Parathyroid adenoma (tissue), 2 donors: ENCODE results near the gene COL11A1.

Experiments used
- H2AFZ ChIP-seq: fragments of 300-600 bp; sonication (generic); one replicate; pipeline ENCODE4 v1.7.0; 2017; ENCODE audit warnings: antibody characterized with exemption, mild to moderate bottlenecking
- H3K27ac ChIP-seq: fragments of 300-600 bp; sonication (generic); one replicate; pipeline ENCODE4 v1.7.0; 2017
- H3K27me3 ChIP-seq: fragments of 300-600 bp; sonication (generic); one replicate; pipeline ENCODE4 v1.7.0; 2017; ENCODE audit warnings: low read length; ENCODE audit not compliant: control insufficient read depth, insufficient read depth
- H3K36me3 ChIP-seq: fragments of 300-600 bp; sonication (generic); one replicate; pipeline ENCODE4 v1.7.0; 2017; ENCODE audit warnings: low read length; ENCODE audit not compliant: control insufficient read depth, insufficient read depth
- H3K4me1 ChIP-seq: fragments of 300-600 bp; sonication (generic); one replicate; pipeline ENCODE4 v1.7.0; 2017; ENCODE audit warnings: control low read depth
- H3K4me2 ChIP-seq: fragments of 300-600 bp; sonication (generic); one replicate; pipeline ENCODE4 v1.7.0; 2017; ENCODE audit warnings: low read length
- H3K4me3 ChIP-seq: fragments of 300-600 bp; sonication (generic); one replicate; pipeline ENCODE4 v1.7.0; 2017; ENCODE audit warnings: low read depth, low read length
- H3K79me2 ChIP-seq: fragments of 300-600 bp; sonication (generic); one replicate; pipeline ENCODE4 v1.7.0; 2017; ENCODE audit warnings: control low read depth
- H3K9ac ChIP-seq: fragments of 300-600 bp; sonication (generic); one replicate; pipeline ENCODE4 v1.7.0; 2017; ENCODE audit warnings: mild to moderate bottlenecking
- H3K9me3 ChIP-seq: fragments of 300-600 bp; sonication (generic); one replicate; pipeline ENCODE4 v1.7.0; 2017; ENCODE audit warnings: low read length; ENCODE audit not compliant: control insufficient read depth
- CTCF ChIP-seq: fragments of 300-600 bp; sonication (generic); IDR thresholded peaks from one replicate; pipeline ENCODE4 v1.7.0; 2017; ENCODE audit warnings: antibody characterized with exemption, mild to moderate bottlenecking
- donor health status: primary hyperparathyroidism.

Gene COL11A1

GRCh38 chr1:103025858-103026409 lies 82.4 kb downstream of the COL11A1 start:
- TF ChIP-seq CTCF: no peak
- Histone ChIP-seq H3K4me2 (no peak overlapping the region), H3K4me1 (no peaks in the 10 kb centered on the region), H3K9me3 (no peaks in the 10 kb centered on the region), H3K27ac (no peak overlapping the region), H3K36me3 (peaks cover 3% of the 10 kb centered on the region), H2AFZ (no peak overlapping the region), H3K27me3 (no peaks in the 10 kb centered on the region), H3K4me3 (no peak overlapping the region), H3K9ac (no peak overlapping the region), H3K79me2 (no peaks in the 10 kb centered on the region)

- H3K4me1 ChIP-seq: no peaks in the 10 kb centered on the region
- H2AFZ ChIP-seq: no peak overlapping the region
- TF ChIP-seq CTCF: no peak
- H3K27me3 ChIP-seq: no peaks in the 10 kb centered on the region
- H3K9me3 ChIP-seq: no peaks in the 10 kb centered on the region
- no peak overlapping the region for H3K4me2 ChIP-seq
- no peak overlapping the region for H3K9ac ChIP-seq
- no peaks in the 10 kb centered on the region for H3K79me2 ChIP-seq
- peaks cover 3% of the 10 kb centered on the region for H3K36me3 ChIP-seq
- H3K4me3 ChIP-seq: no peak overlapping the region
- H3K27ac ChIP-seq: no peak overlapping the region
These were observed 84.3 kb downstream of the COL11A1 start for GRCh38 chr1:103024051-103024450.

GRCh38 chr1:103002005-103002404 lies 106.3 kb downstream of the COL11A1 start:
- Histone ChIP-seq H3K27me3 (no peaks in the 10 kb centered on the region), H3K4me3 (no peak overlapping the region), H3K4me2 (no peak overlapping the region), H3K9me3 (no peaks in the 10 kb centered on the region), H2AFZ (no peak overlapping the region), H3K36me3 (no peaks in the 10 kb centered on the region), H3K9ac (no peak overlapping the region), H3K4me1 (no peaks in the 10 kb centered on the region), H3K27ac (no peak overlapping the region), H3K79me2 (no peaks in the 10 kb centered on the region)
- no peak for TF ChIP-seq CTCF

- Histone ChIP-seq H3K4me1 (no peaks in the 10 kb centered on the region), H3K27me3 (no peaks in the 10 kb centered on the region), H3K4me3 (no peak overlapping the region), H3K27ac (no peak overlapping the region), H3K9ac (no peak overlapping the region), H3K36me3 (no peaks in the 10 kb centered on the region), H3K79me2 (no peaks in the 10 kb centered on the region), H2AFZ (no peak overlapping the region), H3K4me2 (no peak overlapping the region), H3K9me3 (no peaks in the 10 kb centered on the region)
- TF ChIP-seq CTCF: no peak
These were observed 129.4 kb downstream of the COL11A1 start for GRCh38 chr1:102978874-102979273.

GRCh38 chr1:102977292-102977691 lies 131.0 kb downstream of the COL11A1 start:
- no peak overlapping the region for H3K4me2 ChIP-seq
- no peak overlapping the region for H2AFZ ChIP-seq
- TF ChIP-seq CTCF: no peak
- H3K9ac ChIP-seq: no peak overlapping the region
- no peaks in the 10 kb centered on the region for H3K4me1 ChIP-seq
- no peak overlapping the region for H3K4me3 ChIP-seq
- H3K79me2 ChIP-seq: no peaks in the 10 kb centered on the region
- no peaks in the 10 kb centered on the region for H3K36me3 ChIP-seq
- no peaks in the 10 kb centered on the region for H3K27me3 ChIP-seq
- no peaks in the 10 kb centered on the region for H3K9me3 ChIP-seq
- no peak overlapping the region for H3K27ac ChIP-seq
